PC-9 (cell line): ENCODE data around the gene NOX3.
"Not testable (repeated sequence)": the region's sequence is repeated elsewhere in the genome, so short reads cannot be mapped to it uniquely, and the experiment has no call there.

Source experiments
- CTCF ChIP-seq: fragments of 200-600 bp; sonication (generic); conservative IDR thresholded peaks from 2 replicates; pipeline ENCODE4 v1.6.1; 2017; ENCODE audit warnings: mixed run types, antibody characterized with exemption, mild to moderate bottlenecking, moderate library complexity
- EZH2 ChIP-seq: fragments of 200-600 bp; sonication (generic); IDR thresholded peaks from 2 replicates; pipeline ENCODE4 v1.8.0; 2017; ENCODE audit warnings: antibody characterized with exemption, low read depth

- not testable (repeated sequence) for TF ChIP-seq CTCF, EZH2
Observed at GRCh38 chr6:155364021-155364420, 91.6 kb downstream of the NOX3 start.
